Islet precursor cell (in vitro differentiated cells): ENCODE measurements around the gene HTD2.

Source experiments
- DNase-seq: peaks from one replicate; pipeline ENCODE4 v3.0.0-alpha.2; 2018

The HTD2 gene

DNA sequence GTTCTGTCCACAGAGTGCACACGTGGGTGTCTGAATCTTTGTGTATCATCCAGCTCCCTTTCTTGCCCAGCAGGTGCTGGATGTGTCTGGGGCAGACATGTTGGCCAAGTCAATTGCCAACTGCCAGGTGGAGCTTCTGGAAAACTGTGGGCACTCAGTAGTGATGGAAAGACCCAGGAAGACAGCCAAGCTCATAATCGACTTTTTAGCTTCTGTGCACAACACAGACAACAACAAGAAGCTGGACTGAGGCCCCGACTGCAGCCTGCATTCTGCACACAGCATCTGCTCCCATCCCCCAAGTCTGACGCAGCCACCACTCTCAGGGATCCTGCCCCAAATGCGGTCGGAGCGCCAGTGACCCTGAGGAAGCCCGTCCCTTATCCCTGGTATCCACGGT, 12.8 kb upstream of the HTD2 start:
- no peak for DNase-seq

DNA sequence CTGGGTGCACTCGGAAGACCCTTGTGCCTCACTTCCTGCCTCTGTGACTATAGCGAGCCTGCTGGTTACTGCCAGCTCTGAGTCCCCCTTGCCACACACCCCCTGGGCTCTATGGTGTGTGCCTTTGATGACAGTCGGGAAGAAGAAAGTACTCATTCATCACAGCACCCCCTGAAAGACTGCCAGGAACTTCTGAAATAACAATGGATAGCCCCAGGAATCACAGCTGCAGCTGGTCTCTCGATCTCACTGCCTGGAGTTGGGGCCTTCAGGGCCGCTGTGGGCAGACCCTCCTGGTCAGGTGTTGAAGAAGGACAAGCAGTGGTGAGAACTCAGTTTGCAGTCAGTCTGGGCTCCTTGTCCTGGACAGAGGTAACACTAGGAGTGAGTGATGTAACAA, 10.1 kb upstream of the HTD2 start:
- DNase-seq, result no peak

DNA sequence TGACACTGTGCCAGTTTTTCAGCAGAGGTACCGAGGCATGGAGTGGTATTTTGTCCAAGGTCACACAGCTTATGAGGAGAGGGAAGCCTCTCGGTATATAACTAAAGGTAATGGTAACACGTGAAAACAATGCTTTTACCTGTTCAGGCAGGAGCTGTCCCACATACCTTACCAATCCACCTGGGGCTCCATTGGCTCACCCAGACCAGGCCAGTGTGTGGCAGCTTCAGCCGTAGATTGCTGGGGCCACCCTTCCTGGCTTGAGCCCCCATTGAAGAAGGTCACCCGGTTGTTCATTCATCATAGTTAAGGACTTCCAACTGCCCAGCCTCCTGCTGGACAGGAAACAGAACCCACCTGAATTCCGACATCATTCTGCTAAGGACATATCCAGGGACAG, 9.5 kb upstream of the HTD2 start:
- no peak for DNase-seq

DNA sequence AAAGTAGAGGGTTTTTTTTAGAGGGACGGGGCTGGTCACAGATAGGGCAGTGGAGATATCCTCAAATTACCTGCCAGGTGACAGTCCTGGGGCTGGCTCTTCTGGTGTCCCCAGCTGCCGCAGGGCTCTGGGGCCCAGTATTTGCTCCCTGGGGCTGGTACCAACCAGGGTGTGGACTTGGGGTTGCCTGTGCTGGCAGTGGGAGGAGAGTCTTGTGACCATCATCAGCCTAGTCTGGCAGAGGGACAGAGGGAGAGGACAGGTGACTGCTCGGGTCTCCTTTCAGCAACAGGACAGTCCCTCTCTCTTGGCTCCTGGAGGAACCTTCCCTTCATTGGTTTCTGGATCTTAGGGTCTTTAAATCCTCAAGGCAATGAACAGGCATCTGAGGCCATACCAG, 8.1 kb upstream of the HTD2 start:
- DNase-seq, result no peak

DNA sequence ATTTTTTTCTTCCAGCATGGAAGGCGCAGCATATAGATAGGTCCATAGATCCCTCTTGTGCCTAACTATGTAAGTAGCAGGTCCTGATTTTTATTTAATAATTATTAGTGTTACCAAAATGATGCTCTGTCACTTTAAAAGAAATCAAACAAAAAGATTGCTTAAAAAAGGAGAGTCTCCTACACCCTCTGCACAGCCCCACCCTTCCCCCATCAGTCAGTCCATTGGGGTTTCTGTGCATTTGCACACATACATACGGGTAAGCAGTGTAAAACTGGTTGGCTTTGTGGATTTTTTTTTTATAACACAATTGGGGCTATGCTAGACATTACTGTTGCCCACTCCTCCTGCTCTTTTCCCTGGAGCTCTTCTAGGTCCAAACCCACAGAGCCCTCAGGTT, 7.2 kb upstream of the HTD2 start:
- no peak for DNase-seq

DNA sequence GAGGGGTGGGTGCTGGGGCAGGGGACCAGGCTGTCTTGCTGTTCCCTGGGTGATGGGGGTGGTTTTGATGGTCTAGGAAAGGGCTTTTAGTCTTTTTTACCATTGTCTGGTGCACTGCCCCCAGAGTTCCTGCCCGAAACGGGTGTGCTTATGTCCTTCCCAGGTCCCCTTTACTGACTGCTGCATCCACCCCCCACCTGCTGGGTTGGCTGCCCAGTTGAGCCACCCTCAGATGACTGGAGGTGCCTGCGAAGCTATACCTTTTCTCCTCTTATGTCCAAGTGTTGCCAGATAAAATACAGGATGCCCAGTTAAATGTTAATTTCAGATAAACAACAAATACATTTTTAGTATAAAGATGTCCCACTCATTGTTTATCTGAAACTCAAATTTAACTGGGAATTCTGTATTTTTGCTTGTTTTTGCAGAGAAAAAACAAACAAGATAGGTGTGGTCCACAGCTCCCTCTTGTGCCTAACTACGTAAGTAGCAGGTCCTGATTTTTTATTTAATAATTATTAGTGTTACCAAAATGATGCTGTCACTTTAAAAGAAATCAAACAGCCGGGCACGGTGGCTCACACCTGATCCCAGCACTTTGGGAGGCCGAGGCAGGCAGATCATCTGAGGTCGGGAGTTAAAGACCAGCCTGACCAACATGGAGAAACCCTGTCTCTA, 6.3 kb upstream of the HTD2 start:
- no peak for DNase-seq

DNA sequence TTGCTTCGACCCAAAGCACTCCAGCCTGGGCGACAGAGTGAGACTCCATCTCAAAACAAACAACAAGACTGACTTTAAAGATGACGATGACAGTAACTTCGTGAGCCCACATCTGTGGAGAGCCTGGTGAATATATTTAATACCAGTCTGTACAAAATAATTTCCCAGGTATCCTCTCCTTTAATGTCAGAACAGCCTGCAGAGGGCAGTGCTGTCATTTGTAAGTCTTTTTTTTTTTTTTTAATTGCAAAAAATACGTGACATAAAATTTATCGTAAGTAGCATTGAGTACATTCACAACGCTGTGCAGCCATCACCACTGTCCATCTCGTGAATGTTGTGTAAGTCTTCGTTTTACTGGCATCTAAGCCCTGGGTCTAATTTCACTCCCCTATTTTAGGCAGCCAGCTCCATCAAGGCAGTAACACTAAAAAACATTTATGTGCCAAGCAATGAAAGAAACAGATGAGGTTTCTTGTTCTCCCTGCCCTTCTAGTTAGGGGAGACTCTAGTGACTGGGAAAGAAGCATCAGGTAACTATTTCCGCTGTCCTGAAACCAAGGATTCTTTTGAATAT, 1.4 kb downstream of the HTD2 start:
- no peak for DNase-seq

DNA sequence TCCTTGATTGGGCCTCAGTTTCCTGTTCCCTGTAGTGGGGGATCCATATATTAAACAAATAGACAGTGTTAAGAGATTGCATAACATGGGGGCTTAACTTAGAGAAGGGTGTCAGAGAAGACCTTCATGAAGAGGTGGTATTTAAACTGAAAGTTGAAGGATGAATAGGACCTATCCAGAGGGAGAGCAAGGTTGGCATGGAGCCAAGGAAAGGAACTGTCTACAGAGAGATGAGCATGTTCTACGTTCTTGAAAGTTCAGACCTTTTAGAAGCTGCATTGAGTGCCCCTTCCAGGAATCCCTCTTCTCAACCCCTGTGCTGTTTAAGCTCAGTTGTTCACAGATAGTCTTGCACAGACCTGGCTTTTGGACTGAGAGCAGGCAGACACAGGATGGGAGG, 2.4 kb downstream of the HTD2 start:
- no peak for DNase-seq

DNA sequence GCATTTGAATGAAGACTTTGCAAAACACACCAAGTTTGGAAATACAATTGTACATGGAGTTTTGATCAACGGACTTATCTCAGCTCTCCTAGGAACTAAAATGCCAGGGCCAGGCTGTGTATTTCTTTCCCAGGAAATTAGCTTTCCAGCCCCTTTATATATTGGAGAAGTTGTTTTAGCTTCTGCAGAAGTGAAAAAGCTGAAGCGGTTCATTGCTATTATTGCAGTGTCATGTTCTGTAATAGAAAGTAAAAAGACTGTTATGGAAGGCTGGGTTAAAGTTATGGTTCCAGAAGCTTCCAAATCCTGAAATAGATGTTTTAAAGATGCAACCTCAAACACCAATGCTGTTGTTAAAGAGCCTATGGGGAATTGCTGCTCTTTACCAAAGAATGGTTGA, 11.5 kb downstream of the HTD2 start:
- no peak for DNase-seq

DNA sequence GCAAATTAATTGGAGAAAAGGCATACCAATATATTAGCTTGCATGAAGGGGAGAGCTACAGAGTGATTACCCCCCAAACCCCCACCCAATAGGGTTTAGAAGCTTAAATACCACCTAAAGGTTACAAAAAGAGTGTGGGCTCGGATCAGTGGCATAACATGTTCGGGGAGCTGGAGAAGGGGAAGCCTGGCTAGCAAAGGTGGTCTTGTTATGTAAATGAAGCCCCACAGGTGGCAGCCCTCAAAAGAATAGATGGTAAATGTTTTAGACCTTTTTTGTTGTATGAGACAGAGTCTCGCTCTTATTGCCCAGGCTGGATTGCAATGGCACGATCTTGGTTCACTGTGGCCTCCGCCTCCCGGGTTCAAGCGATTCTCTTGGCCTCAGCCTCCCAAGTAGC, 15.5 kb downstream of the HTD2 start:
- no peak for DNase-seq

DNA sequence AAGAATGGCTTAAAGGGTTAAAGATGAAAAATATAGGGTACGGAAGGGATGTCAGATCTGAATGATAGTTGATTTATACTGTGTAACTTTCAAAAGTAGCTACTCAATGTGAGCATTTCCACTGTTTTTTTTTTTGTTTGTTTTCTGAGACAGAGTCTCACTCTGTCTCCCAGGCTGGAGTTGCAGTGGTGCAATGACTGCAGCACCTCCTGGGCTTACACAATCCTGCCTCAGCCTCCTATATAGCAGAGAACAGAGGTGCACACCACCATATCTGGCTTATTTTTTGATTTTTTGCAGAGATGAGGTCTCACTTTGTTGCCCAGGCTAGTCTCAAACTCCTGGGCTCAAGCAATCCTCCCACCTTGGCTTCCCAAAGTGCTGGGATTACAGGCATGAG, 16.5 kb downstream of the HTD2 start:
- DNase-seq, result no peak

DNA sequence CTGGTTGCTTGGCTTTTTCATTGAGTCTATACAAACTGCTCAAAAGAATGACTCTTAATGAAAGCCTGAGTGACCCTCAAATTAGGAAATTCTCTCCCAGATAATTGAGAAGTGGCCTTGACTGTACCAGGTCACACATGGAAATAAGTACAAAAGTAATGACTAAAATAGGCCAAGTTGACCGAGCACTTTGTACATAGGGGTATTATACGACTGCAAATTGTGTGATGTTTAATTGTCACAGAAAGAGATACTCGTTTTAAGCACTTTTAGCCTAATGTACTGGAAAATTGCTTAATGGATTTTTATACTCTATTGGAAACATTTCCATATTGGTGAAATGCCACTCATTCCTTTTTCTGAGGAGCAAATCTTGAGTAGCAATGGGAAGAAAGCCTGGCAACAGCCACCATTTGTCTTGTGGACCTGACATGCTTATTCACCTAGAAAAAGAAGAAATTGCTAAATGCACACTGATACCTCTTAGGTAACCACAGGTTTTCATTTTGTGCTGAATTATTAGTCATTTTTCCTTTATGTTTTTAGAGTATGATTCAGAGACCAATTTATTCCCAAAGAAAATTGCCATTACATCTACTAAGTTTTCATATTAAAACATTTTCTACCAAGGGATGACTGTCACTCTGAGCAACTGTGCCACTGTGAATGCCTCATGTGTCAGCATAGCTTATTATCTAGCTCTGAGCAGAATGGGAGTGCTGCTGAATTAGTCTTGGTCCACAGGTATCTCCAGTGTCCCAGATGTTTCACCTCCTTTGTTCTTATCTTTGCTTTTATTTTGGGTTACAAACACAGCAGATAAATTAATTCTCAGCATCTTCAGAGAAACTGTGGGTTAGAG, 17.4 kb downstream of the HTD2 start:
- DNase-seq, result no peak

DNA sequence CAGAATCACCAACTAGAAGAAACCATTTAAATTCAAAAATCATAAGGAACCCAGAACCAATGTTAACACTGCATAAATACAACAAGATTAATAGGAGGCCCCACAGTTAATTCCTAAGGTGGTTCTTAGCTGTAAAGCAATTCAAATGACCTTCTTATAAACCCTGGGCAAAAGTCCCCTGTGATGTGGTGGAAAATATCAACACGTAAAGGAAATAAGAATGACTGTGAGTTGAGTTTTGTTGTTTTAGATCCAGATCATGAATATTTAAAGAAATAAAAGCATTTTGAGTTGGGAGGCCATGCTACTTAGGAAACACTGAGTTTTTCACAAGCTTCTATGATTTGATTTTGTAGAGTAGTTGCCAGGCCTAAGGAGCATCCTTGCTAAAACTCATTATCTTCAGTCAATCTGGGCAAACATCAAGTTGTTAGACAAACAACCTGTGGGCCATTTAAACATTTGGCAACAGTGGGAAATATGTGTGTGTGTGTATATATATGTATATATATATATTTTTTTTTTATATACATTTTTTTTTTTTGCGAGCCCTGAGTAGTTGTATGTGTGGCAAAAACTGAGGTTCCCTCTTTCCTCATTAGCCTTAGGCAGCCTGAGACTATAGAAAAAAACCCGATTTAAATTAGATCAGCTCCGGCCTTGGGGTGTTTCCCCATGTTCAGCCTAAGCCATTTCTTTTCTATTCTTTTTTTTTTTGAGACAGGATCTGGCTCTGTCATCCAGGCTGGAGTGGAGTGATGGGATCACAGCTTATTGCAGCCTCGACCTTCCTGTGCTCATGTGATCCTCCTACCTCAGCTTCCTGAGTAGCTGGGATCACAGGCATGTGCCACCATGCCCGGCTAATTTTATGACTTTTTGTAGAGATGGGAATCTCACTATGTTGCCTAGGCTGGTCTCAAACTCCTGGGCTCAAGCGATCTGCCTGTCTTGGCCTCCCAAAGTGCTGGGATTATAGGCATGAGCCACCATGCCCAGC, 18.4 kb downstream of the HTD2 start:
- DNase-seq, result no peak

DNA sequence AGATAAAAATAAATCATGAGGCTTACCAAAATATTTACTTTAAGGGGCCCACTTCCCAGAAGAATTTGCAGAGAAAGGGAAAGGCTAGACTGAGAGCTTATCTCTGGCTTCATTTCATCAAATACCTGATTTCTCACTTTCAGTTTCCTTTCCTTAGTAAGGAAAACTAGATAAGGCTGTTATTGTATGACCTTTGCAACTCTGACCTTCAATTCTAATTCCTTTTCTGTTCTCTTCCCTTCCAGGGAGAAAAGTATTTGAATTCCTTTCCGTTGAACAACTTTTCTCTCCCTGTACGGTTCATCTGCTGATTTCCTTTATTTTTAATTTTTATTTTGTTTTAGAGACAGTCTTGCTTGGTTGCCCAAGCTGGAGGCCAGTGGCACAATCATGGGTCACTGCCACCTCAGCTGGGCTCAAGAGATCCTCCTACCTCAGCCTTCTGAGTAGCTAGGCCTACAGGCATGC, 19.2 kb downstream of the HTD2 start:
- no peak for DNase-seq

DNA sequence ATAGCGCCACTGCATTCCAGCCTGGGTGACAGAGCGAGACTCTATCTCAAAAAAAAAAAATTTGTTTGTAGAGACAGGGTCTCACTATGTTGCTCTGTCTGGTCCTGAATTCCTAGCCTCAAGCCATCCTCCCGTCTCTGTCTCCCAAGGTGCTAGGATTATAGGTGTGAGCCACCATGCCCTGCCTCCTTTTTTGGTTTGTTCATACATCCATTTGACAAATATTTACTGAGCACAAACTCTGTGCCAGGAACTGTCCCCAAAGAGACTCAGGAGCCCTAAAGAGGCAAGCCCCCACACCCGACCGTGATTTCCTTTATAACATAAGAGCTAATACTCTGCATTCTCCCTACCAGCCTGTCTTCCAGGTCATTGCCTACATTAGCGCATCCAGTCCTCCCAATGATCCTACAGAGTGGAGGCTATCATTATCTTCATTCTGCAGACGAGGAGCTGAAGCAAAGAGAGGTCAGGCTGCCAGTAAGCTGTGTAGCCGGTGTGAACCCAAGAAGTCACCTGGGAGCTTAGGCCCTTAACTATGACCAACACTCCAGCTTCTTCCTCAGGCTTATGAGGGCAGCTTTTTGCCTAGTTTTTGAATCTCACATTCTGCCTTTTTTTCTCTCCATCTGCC, 20.1 kb downstream of the HTD2 start:
- DNase-seq, result no peak

DNA sequence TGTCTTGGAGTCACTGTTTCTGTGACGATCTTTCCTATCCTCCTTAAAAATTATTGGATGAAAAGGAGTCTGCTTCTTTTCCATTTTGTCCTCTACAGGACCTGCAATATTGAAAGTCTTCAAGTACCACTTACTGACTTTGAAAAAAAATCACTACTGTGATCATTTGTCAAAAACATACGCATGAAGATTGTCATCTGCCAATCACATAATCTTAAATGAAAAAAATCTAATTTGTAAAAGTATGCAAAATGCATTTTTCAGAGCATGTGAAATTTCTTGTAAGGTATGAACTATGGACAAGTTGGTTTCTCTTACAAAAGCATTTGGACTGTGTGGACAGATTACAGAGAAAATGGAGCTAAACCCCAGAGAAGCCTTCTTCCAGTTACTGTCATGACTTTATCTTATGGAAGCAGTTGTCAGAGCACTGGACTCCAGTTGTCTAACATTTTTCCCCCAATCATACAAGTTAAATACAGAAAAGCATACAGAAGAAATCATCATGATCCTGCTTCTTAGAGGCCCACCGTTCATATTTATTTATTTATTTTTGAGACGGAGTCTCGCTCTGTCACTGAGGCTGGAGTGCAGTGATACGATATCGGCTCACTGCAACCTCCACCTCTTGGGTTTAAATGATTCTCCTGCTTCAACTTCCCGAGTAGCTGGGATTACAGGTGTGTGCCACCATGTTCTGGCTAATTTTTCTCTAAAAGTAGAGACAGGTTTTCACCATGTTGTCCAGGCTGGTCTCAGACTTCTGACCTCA, 23.0 kb downstream of the HTD2 start:
- DNase-seq, result no peak

DNA sequence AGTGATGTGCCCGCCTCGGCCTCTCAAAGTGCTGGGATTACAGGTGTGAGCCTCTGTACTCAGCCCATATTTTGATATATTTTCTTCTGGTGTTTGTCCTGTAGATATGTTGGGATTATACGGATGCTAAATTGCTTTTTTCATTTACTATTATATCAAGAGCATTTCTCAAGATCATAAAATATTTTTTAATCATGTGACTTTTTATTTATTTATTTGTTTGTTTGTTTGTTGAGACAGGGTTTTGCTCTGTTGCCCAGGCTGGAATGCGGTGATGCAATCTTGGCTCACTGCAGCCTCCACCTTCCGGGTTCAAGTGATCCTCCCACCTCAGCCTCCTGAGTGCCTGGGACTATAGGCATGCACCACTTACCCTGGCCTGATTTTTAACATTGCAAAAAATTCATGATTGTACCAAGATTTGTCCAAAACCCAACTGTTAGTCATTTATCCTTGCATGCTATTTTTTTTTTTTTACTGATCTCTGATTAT, 23.6 kb downstream of the HTD2 start:
- DNase-seq, result no peak

DNA sequence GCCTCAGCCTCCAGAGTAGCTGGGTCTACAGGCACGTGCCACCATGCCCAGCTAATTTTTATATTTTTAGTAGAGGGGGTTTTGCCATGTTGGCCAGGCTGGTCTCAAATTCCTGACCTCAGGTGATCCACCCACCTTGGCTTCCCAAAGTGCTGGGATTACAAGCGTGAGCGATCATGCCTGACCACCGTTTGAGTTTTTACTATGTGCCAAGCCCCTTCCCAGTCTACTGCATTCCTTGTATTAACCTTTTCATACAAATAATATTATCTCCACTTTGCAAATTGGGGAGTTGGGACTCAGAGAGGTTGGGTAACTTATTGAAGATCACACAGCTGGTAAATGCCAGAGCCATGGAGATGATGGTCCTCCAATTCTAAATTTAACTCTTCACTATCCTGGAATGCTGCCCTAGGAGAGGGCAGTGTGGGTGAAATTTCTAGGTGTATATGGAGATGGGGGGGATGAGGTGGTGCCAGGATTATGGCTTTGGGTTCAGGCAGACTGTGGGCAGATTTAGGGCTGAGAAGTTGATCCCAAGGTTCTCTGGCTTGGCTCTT, 25.4 kb downstream of the HTD2 start:
- DNase-seq, result no peak

DNA sequence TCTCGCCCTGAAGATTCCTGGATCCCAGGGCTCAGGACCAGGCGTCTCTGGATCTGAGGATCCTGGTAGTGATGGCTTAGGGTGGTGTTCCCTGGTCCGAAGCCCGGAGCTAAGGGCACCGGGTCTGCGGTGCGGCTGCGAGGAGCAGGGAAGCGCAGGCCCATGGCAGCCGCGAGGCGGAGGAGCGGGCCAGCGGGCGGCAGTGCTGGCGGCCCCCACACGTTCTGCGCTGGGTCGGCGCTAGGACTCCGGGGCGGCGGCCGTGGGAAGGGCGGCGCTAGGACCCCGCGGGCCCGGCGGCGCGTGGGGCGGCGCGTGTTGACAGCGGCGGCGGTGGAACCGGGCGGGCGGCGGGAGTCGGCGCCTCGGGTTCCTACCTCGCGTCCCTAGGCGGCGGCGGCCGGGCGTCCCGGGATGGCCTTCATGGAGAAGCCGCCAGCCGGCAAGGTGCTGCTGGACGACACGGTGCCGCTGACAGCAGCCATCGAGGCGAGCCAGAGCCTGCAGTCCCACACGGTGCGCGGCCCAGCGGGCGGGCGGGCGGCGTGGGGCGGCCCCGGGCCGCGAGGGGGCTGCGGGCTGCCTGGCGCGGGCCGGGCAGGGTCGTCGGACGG, 26.4 kb downstream of the HTD2 start, which contains the start of gene PXK:
TSS of gene PXK (plus strand) at position 318 of the 614 bp plus-strand sequence. CDS start at position 415, 97 bp downstream.
- DNase-seq, result peak; percentile 84
